Endothelial cell of umbilical vein (primary cell): ENCODE results near the gene PLEKHD1. TPM values are rescaled to one million over a fixed set of nuclear protein-coding genes. Genes with fewer than 3 reads are reported as not detected.

Experiments
- BruUV-seq: library from RNA; stranded (reverse); fragments of 400-500 nt; replicated peaks from 2 replicates; lab custom pipeline; 2021; lab: Mats Ljungman, UMichigan
- CTCF ChIA-PET: fragments of 300-600, 350-600 bp; sonication (Branson Sonifier 250); formaldehyde crosslinking; loops from one replicate; lab custom pipeline; 2021; ENCODE audit warnings: antibody characterized with exemption, inconsistent platforms; lab: Charles Lee
- POLR2A ChIA-PET: fragments of 300-600, 350-600 bp; sonication (Branson Sonifier 250); formaldehyde crosslinking; loops from one replicate; lab custom pipeline; 2021; ENCODE audit warnings: antibody characterized with exemption, inconsistent platforms; lab: Charles Lee
- DNase-seq: peaks from one replicate; pipeline ENCODE4 v3.0.0-alpha.2; 2011; ENCODE audit warnings: low read depth, low spot score
- FAIRE-seq: peaks from 2 replicates; lab custom pipeline; 2011; peaks lifted over from hg19 to GRCh38; lab: Jason Lieb, UNC
- H2AFZ ChIP-seq: 2 replicates; pipeline ENCODE4 v1.6.0; 2012; ENCODE audit warnings: low read depth, low read length, control low read depth, inconsistent platforms
- H3K27ac ChIP-seq: 2 replicates; pipeline ENCODE4 v1.5.1; 2011; ENCODE audit warnings: low read depth, mild to moderate bottlenecking, control low read depth, low read length, moderate library complexity; ENCODE audit not compliant: insufficient read depth
- H3K27me3 ChIP-seq, 2 experiments: 2 replicates each; pipeline versions ENCODE4 v1.6.0 to v1.6.1; 2011; ENCODE audit warnings: low read length in 2 of 2, mixed read lengths in 1 of 2; ENCODE audit not compliant: control insufficient read depth in 2 of 2, insufficient read depth in 2 of 2
- H3K36me3 ChIP-seq, 2 experiments: 2 replicates in 1 of 2; 3 replicates in 1 of 2; pipeline ENCODE4 v1.5.1; 2011; ENCODE audit warnings: low read length in 2 of 2, mild to moderate bottlenecking in 1 of 2, moderate library complexity in 1 of 2; ENCODE audit not compliant: control insufficient read depth in 2 of 2, insufficient read depth in 2 of 2; ENCODE audit errors: extremely low read depth in 1 of 2
- H3K4me1 ChIP-seq: 3 replicates; pipeline ENCODE4 v1.5.1; 2011; ENCODE audit warnings: mild to moderate bottlenecking, low read length; ENCODE audit not compliant: control insufficient read depth, insufficient read depth; ENCODE audit errors: extremely low read depth
- H3K4me2 ChIP-seq: 2 replicates; pipeline ENCODE4 v1.6.1; 2011; ENCODE audit warnings: low read length, control low read depth, mixed read lengths; ENCODE audit not compliant: insufficient read depth
- H3K4me3 ChIP-seq, 3 experiments: fragments of 200-600 bp in 1 of 3; sonication (generic), shearing (Covaris generic) in 1 of 3; replicated peaks in 1 of 3; 2 replicates each; pipeline ENCODE4 v1.5.1; 2011 to 2016; ENCODE audit warnings: control low read depth in 3 of 3, low read length in 3 of 3, mild to moderate bottlenecking in 2 of 3, inconsistent platforms in 1 of 3, low read depth in 1 of 3, moderate library complexity in 1 of 3; ENCODE audit not compliant: insufficient read depth in 1 of 3
- H3K79me2 ChIP-seq: 2 replicates; pipeline ENCODE4 v1.6.0; 2012; ENCODE audit warnings: low read length, inconsistent platforms; ENCODE audit not compliant: control insufficient read depth, insufficient read depth
- H3K9ac ChIP-seq: replicated peaks from 2 replicates; pipeline ENCODE3; 2011; ENCODE audit warnings: low read length, control low read depth; ENCODE audit not compliant: insufficient read depth; ENCODE audit errors: extremely low read depth
- H3K9me1 ChIP-seq: replicated peaks from 3 replicates; pipeline ENCODE4 v1.6.0; 2011; ENCODE audit warnings: mild to moderate bottlenecking, low read length; ENCODE audit not compliant: control insufficient read depth, insufficient read depth; ENCODE audit errors: extremely low read depth
- H3K9me3 ChIP-seq: replicated peaks from 2 replicates; pipeline ENCODE4 v1.5.1; 2012; ENCODE audit warnings: low read length, inconsistent platforms; ENCODE audit not compliant: control insufficient read depth, insufficient read depth
- H4K20me1 ChIP-seq: replicated peaks from 2 replicates; pipeline ENCODE3; 2011; ENCODE audit warnings: mild to moderate bottlenecking, low read length; ENCODE audit not compliant: control insufficient read depth, insufficient read depth; ENCODE audit errors: extremely low read depth
- EZH2 ChIP-seq: IDR thresholded peaks from 2 replicates; pipeline ENCODE4 v1.6.1; 2012; ENCODE audit warnings: borderline replicate concordance, low read depth, mild to moderate bottlenecking, moderate library complexity, low read length, inconsistent platforms; ENCODE audit not compliant: severe bottlenecking
- FOS ChIP-seq: IDR thresholded peaks from 2 replicates; pipeline ENCODE4 v1.6.1; 2011; ENCODE audit warnings: mild to moderate bottlenecking, low read length, moderate library complexity, borderline replicate concordance; ENCODE audit not compliant: insufficient read depth
- GATA2 ChIP-seq: IDR thresholded peaks from 2 replicates; pipeline ENCODE4 v1.7.0; 2011; ENCODE audit warnings: low read depth, mild to moderate bottlenecking, moderate library complexity, mixed read lengths, low read length; ENCODE audit not compliant: insufficient read length, insufficient read depth
- JUN ChIP-seq: IDR thresholded peaks from 2 replicates; pipeline ENCODE4 v1.6.1; 2011; ENCODE audit warnings: borderline replicate concordance, low read depth; ENCODE audit not compliant: insufficient read length, insufficient read depth
- MYC ChIP-seq: IDR thresholded peaks from one replicate; pipeline ENCODE4 v1.6.1; 2011; ENCODE audit warnings: mild to moderate bottlenecking, low read depth, low read length
- POLR2A ChIP-seq: IDR thresholded peaks from 2 replicates; pipeline ENCODE4 v1.6.1; 2012; ENCODE audit warnings: low read depth, mild to moderate bottlenecking, control low read depth, low read length
- POLR2AphosphoS5 ChIP-seq: IDR thresholded peaks from 2 replicates; pipeline ENCODE4 v1.6.1; 2012; ENCODE audit warnings: low read depth, mild to moderate bottlenecking, control low read depth, low read length, moderate library complexity; ENCODE audit not compliant: insufficient read depth
- dilution Hi-C: fragments of 300-500 bp; cut with MboI; formaldehyde crosslinking; loops from one replicate; pipeline ENCODE4 v1.15.0; 2019; ENCODE audit warnings: low sequenced_read_pairs; ENCODE audit not compliant: extremely low pct_ligation_motif_present
- intact Hi-C: fragments of 100-400 bp; cut with micrococcal nuclease; formaldehyde crosslinking; loops from one replicate; pipeline ENCODE4 v1.10.0; 2022
- polyA plus RNA-seq, 4 experiments: library from polyadenylated mRNA; depleted of rRNA in 3 of 4; stranded (reverse) in 3 of 4; unstranded in 1 of 4; fragments of >200 nt; gene quantifications; 2 replicates each; pipeline versions ENCODE4 v1.2.1 to v1.2.3, GENCODE V29; 2011 to 2012; ENCODE audit warnings: missing spikeins in 1 of 4
- total RNA-seq: library from RNA; stranded (reverse); gene quantifications from 2 replicates; pipeline ENCODE4 v1.2.3, GENCODE V29; 2021
- TF ChIP-seq, protein P1 (sequence below), 2 donors: IDR thresholded peaks; 1 replicate in 1 of 2; 2 replicates in 1 of 2; pipeline ENCODE4 v1.5.1; 2011; ENCODE audit warnings: low read length in 2 of 2, mild to moderate bottlenecking in 2 of 2, moderate library complexity in 2 of 2, control low read depth in 1 of 2, inconsistent platforms in 1 of 2, low read depth in 1 of 2; ENCODE audit not compliant: insufficient read depth in 1 of 2; ENCODE audit errors: extremely low read depth in 1 of 2
- TF ChIP-seq, protein P2 (sequence below): IDR thresholded peaks from 2 replicates; pipeline ENCODE4 v1.6.1; 2011; ENCODE audit not compliant: insufficient read depth, insufficient read length

The PLEKHD1 gene
- total and polyA plus RNA-seq, 2 donors (not counting 3 experiments of a cell fraction or from before 2014, with no cell fraction given): 0.01 TPM; not detected in 1

DNA sequence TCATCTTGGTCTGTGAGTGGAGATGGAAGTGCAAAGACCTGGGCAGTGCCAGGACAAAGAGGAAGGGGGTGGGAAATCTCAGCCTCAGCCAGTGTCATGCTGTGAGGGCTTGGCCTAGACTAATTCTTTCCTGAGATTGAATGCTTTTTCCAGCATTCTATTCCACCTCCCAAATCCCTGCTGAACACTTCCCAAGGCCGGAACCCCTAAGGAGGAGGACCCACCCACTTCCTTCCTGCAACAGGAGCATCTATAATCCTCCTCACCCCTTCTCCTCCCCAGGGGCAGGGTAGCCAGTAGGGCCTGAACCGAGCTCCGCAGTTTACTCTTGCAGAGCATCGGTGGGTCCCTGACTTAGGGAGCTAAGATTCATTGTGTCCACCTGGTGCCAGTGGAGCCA is 3.2 kb downstream of the PLEKHD1 start:
- Histone ChIP-seq H3K9me3 (no peaks in the 10 kb centered on the region), H3K9ac (no peak overlapping the region), H3K27me3 (peaks cover 37 to 43% of the 10 kb centered on the region in 2 experiments), H4K20me1 (no peaks in the 10 kb centered on the region), H3K27ac (no peak overlapping the region), H2AFZ (no peak overlapping the region), H3K36me3 (no peaks in the 10 kb centered on the region), H3K4me1 (no peaks in the 10 kb centered on the region), H3K79me2 (no peaks in the 10 kb centered on the region), H3K9me1 (no peaks in the 10 kb centered on the region), H3K4me2 (no peak overlapping the region), H3K4me3 (no peak overlapping the region)
- intact Hi-C loops: no loop called here
- TF ChIP-seq POLR2AphosphoS5: no peak
- TF ChIP-seq, protein P1, sequence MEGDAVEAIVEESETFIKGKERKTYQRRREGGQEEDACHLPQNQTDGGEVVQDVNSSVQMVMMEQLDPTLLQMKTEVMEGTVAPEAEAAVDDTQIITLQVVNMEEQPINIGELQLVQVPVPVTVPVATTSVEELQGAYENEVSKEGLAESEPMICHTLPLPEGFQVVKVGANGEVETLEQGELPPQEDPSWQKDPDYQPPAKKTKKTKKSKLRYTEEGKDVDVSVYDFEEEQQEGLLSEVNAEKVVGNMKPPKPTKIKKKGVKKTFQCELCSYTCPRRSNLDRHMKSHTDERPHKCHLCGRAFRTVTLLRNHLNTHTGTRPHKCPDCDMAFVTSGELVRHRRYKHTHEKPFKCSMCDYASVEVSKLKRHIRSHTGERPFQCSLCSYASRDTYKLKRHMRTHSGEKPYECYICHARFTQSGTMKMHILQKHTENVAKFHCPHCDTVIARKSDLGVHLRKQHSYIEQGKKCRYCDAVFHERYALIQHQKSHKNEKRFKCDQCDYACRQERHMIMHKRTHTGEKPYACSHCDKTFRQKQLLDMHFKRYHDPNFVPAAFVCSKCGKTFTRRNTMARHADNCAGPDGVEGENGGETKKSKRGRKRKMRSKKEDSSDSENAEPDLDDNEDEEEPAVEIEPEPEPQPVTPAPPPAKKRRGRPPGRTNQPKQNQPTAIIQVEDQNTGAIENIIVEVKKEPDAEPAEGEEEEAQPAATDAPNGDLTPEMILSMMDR (IDR thresholded peaks at IDR 0.05; ENCODE audit: extremely low read depth in 1 of 2, insufficient read depth in 1 of 2, low read depth in 1 of 2, low read length in 2 of 2): no peak
- TF ChIP-seq, protein P2, sequence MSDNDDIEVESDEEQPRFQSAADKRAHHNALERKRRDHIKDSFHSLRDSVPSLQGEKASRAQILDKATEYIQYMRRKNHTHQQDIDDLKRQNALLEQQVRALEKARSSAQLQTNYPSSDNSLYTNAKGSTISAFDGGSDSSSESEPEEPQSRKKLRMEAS: no peak
- no peak for TF ChIP-seq EZH2
- no peak for TF ChIP-seq FOS
- no peak for TF ChIP-seq GATA2
- no peak for TF ChIP-seq POLR2A
- no peak for TF ChIP-seq MYC
- no peak for TF ChIP-seq JUN
- CTCF ChIA-PET: interaction anchor here (2.2 kb wide), 1 partner anchor 13 kb away, joined by 16 read pairs; no protein-coding TSS in a partner anchor
- no peak for DNase-seq
- no peak for FAIRE-seq
- no TSS peak for BruUV-seq
- POLR2A ChIA-PET: no interaction called here
- dilution Hi-C loops: no loop called here
